ENCODE measurements around the gene TFB2M. TPM values are rescaled to one million over a fixed set of nuclear protein-coding genes. Genes with fewer than 3 reads are reported as not detected.

TFB2M gene
- total RNA-seq, 1 donor from 2014 or later: 6.9 TPM

- TF ChIP-seq POLR2A (IDR thresholded peaks at IDR 0.05) (no peak), POLR2AphosphoS5 (IDR thresholded peaks at IDR 0.05; ENCODE audit: insufficient read depth in 1 of 2, low read depth in 1 of 2) (no peak)
- TF ChIP-seq, protein P1, sequence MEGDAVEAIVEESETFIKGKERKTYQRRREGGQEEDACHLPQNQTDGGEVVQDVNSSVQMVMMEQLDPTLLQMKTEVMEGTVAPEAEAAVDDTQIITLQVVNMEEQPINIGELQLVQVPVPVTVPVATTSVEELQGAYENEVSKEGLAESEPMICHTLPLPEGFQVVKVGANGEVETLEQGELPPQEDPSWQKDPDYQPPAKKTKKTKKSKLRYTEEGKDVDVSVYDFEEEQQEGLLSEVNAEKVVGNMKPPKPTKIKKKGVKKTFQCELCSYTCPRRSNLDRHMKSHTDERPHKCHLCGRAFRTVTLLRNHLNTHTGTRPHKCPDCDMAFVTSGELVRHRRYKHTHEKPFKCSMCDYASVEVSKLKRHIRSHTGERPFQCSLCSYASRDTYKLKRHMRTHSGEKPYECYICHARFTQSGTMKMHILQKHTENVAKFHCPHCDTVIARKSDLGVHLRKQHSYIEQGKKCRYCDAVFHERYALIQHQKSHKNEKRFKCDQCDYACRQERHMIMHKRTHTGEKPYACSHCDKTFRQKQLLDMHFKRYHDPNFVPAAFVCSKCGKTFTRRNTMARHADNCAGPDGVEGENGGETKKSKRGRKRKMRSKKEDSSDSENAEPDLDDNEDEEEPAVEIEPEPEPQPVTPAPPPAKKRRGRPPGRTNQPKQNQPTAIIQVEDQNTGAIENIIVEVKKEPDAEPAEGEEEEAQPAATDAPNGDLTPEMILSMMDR (IDR thresholded peaks at IDR 0.05): no peak
- Histone ChIP-seq H3K4me3 (no peak overlapping the region), H3K27ac (no peak overlapping the region), H3K27me3 (no peaks in the 10 kb centered on the region), H3K9me3 (peaks cover 12% of the 10 kb centered on the region), H3K4me1 (no peaks in the 10 kb centered on the region), H3K36me3 (no peaks in the 10 kb centered on the region)
- DNase-seq (ENCODE audit: extremely low spot score in 2 of 2): no peak
- intact Hi-C loops (cut with DNase I): no loop called here
Measured at GRCh38 chr1:246512230-246512629, 53.8 kb downstream of the TFB2M start.

GRCh38 chr1:246511203-246511602 lies 54.9 kb downstream of the TFB2M start:
- TF ChIP-seq POLR2A (IDR thresholded peaks at IDR 0.05): no peak
- TF ChIP-seq, protein P1 (IDR thresholded peaks at IDR 0.05): no peak
- TF ChIP-seq POLR2AphosphoS5 (IDR thresholded peaks at IDR 0.05; ENCODE audit: insufficient read depth in 1 of 2, low read depth in 1 of 2): no peak
- Histone ChIP-seq H3K4me1 (peaks cover 5% of the 10 kb centered on the region), H3K9me3 (peaks cover 9% of the 10 kb centered on the region), H3K27me3 (no peaks in the 10 kb centered on the region), H3K27ac (no peak overlapping the region), H3K4me3 (no peak overlapping the region), H3K36me3 (no peaks in the 10 kb centered on the region)
- no peak for DNase-seq (ENCODE audit: extremely low spot score in 2 of 2)
- intact Hi-C loops (cut with DNase I): no loop called here

- intact Hi-C loops (cut with DNase I): no loop called here
Measured at GRCh38 chr1:246510147-246511030, 55.7 kb downstream of the TFB2M start.

DNA sequence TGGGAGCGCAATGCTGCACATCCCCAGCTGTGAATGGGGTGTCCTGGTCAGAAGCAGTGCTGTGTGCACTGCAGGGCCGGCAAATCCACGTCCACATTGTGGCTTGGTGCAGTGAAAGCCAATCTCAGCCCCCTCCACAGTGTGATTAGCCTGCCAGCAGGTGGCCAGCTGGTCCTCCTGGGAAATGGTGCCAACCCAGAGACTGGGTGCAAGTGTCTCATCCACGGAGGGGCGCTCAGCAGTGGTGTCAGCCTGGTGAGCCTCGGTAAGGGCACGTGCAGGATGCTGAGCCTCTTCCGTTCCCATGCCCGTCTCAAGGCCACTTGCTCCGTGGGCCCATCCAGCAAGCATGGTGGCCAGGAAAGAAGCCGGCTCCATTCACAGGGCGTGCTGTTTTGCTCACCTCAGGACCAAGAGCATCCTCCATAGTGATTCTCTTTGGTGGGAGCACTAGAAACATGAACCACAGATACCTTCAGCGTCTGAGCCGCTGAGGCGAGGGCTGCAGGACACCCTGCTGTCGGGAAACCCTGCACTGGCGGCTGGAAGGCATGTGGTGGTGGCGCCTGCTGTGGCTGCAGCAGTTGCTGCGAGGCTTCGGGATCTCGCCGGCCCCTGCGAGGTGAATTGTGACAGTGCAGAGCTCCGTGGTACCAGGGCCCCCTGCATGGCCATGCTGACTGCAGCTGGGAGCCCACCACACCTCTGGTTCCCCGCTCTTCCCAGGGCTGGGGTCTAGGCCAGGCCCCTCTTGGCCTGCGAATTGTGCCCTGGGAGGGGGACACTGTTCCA lies 57.0 kb downstream of the TFB2M start:
- TF ChIP-seq, protein P1 (IDR thresholded peaks at IDR 0.05): no peak
- TF ChIP-seq POLR2A (IDR thresholded peaks at IDR 0.05) (no peak), POLR2AphosphoS5 (IDR thresholded peaks at IDR 0.05; ENCODE audit: insufficient read depth in 1 of 2, low read depth in 1 of 2) (no peak)
- H3K27ac ChIP-seq: no peak overlapping the region
- intact Hi-C loops (cut with DNase I): no loop called here

More at GRCh38 chr1:246510147-246511030, 55.7 kb downstream of the TFB2M start:
- TF ChIP-seq POLR2A (IDR thresholded peaks at IDR 0.05) (no peak), POLR2AphosphoS5 (IDR thresholded peaks at IDR 0.05; ENCODE audit: insufficient read depth in 1 of 2, low read depth in 1 of 2) (no peak)
- TF ChIP-seq, protein P1 (IDR thresholded peaks at IDR 0.05): no peak
- DNase-seq (ENCODE audit: extremely low spot score in 2 of 2): no peak
- no peaks in the 10 kb centered on the region for H3K27me3 ChIP-seq
- H3K9me3 ChIP-seq: peaks cover 8% of the 10 kb centered on the region
- no peaks in the 10 kb centered on the region for H3K36me3 ChIP-seq
- no peak overlapping the region for H3K27ac ChIP-seq
- peaks cover 9% of the 10 kb centered on the region for H3K4me1 ChIP-seq
- H3K4me3 ChIP-seq: no peak overlapping the region

More for the DNA sequence above, 57.0 kb downstream of the TFB2M start:
- Histone ChIP-seq H3K36me3 (no peaks in the 10 kb centered on the region), H3K27me3 (no peaks in the 10 kb centered on the region), H3K4me3 (no peak overlapping the region), H3K9me3 (no peaks in the 10 kb centered on the region), H3K4me1 (peaks cover 9% of the 10 kb centered on the region)
- no peak for DNase-seq (ENCODE audit: extremely low spot score in 2 of 2)
